ENCODE data around the gene ZNF200. TPM values are rescaled to one million over a fixed set of nuclear protein-coding genes. Genes with fewer than 3 reads are reported as not detected.

ZNF200 gene
- total and polyA plus RNA-seq, 4 donors, result 4.3 to 7.8 (median 6.4) TPM

DNA sequence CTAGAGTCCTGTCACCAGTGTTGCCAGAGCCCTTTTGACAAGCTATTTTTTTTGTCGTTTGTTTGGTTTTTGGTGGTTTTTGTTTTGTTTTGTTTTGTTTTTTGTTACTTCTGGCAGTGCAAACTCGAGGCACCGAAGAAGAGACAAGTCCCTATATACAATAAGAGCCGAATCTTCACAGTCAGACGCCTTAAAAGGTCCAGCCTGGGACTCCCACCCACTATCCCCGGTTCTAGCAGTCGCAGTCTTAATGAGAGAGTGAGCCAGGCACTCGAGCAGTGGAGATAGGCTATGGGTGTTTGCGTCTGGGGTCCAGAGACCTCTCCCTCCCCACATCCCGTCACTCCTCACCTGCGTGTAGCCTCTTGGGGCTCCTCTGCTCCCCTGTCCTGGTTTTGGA lies 45.1 kb downstream of the ZNF200 start:
- H3K27me3 ChIP-seq (ENCODE audit: control insufficient read depth in 3 of 3, insufficient read depth in 3 of 3, low read length in 2 of 3), result peaks cover 5 to 97% (median 96%) of the 10 kb centered on the region in 3 donors
- no peak overlapping the region for H3K4me3 ChIP-seq
- H3K9ac ChIP-seq (ENCODE audit: insufficient read depth in 1 of 2, low read length in 2 of 2), result no peak overlapping the region
- H3K36me3 ChIP-seq (ENCODE audit: control insufficient read depth in 4 of 4, insufficient read depth in 4 of 4, low read length in 4 of 4), result no peaks in the 10 kb centered on the region
- ATAC-seq (ENCODE audit: insufficient read depth, low FRiP score) (no peak), DNase-seq (no peak)
- WGBS, 2 donors, result 12 to 18% methylated on average over 11 of the region's 11 CpGs
- no peak overlapping the region for H3K27ac ChIP-seq (ENCODE audit: low read depth in 1 of 2, low read length in 1 of 2)
- H3K9me3 ChIP-seq (ENCODE audit: control insufficient read depth in 4 of 4, insufficient read depth in 3 of 4, low read length in 3 of 4), result peaks cover 0 to 21% (median 0%) of the 10 kb centered on the region in 4 donors
- TF ChIP-seq, protein P1, sequence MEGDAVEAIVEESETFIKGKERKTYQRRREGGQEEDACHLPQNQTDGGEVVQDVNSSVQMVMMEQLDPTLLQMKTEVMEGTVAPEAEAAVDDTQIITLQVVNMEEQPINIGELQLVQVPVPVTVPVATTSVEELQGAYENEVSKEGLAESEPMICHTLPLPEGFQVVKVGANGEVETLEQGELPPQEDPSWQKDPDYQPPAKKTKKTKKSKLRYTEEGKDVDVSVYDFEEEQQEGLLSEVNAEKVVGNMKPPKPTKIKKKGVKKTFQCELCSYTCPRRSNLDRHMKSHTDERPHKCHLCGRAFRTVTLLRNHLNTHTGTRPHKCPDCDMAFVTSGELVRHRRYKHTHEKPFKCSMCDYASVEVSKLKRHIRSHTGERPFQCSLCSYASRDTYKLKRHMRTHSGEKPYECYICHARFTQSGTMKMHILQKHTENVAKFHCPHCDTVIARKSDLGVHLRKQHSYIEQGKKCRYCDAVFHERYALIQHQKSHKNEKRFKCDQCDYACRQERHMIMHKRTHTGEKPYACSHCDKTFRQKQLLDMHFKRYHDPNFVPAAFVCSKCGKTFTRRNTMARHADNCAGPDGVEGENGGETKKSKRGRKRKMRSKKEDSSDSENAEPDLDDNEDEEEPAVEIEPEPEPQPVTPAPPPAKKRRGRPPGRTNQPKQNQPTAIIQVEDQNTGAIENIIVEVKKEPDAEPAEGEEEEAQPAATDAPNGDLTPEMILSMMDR (IDR thresholded peaks at IDR 0.05; ENCODE audit: control extremely low read depth, extremely low read depth), result no peak
- peaks cover 0 to 13% (median 0%) of the 10 kb centered on the region in 5 donors for H3K4me1 ChIP-seq (ENCODE audit: control insufficient read depth in 5 of 5, insufficient read depth in 5 of 5, low read length in 5 of 5)

DNA sequence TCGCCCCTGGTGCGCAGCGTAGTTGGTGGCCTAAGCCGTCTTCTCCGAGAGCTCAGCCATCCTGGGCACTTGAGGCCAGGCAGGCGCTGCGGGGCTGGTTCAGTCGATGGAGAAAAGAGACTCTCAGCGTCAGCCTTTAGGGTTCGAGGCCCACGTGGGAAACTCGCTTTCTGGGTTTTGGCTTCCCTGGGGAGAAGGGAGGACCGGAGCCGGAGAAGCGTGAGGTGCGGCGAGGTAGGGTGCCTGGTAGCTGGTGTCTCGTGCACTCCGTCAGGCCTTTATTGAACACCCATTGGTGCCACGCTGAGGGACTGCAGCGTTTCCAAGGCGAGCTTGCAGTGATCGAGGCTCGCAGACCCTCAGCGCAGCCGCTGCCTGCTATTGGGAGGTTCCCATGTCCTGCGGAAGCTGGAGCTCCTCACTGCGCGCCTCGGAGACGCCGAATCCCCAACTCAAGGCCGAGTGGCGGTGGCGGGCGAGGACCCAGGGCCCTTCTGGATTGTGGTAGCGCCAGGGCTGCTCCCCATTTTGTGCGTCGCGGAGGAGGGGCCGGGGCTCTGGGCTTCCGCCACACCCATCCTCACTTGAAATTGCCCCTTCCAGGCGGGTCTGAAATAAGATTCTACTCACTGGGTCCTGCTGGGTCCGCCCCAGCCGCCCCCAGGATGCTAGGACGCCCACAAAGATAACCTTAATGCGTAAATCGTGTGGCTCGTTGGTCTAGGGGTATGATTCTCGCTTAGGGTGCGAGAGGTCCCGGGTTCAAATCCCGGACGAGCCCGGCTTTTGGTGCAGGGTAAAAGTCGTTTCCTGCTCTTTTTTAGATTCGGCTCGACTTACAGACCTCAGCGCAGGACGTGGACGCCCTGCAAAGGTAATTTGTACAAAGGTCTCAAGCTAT lies 45.8 kb downstream of the ZNF200 start:
- 3% methylated on average over 61 of the region's 61 CpGs for WGBS, 2 donors
- no peak for ATAC-seq (ENCODE audit: insufficient read depth, low FRiP score)
- Histone ChIP-seq H3K9me3 (ENCODE audit: control insufficient read depth in 4 of 4, insufficient read depth in 3 of 4, low read length in 3 of 4) (peaks cover 0 to 19% (median 0%) of the 10 kb centered on the region in 4 donors), H3K9ac (ENCODE audit: insufficient read depth in 1 of 2, low read length in 2 of 2) (no peak overlapping the region), H3K36me3 (ENCODE audit: control insufficient read depth in 4 of 4, insufficient read depth in 4 of 4, low read length in 4 of 4) (no peaks in the 10 kb centered on the region), H3K27ac (ENCODE audit: low read depth in 1 of 2, low read length in 1 of 2) (no peak overlapping the region), H3K27me3 (ENCODE audit: control insufficient read depth in 3 of 3, insufficient read depth in 3 of 3, low read length in 2 of 3) (peaks cover 3 to 97% (median 95%) of the 10 kb centered on the region in 3 donors), H3K4me1 (ENCODE audit: control insufficient read depth in 5 of 5, insufficient read depth in 5 of 5, low read length in 5 of 5) (peaks cover 0 to 13% (median 0%) of the 10 kb centered on the region in 5 donors), H3K4me3 (no peak overlapping the region)
- TF ChIP-seq, protein P1 (IDR thresholded peaks at IDR 0.05; ENCODE audit: control extremely low read depth, extremely low read depth), result no peak
- DNase-seq, result peak; percentile 39 to 60 (median 56)

DNA sequence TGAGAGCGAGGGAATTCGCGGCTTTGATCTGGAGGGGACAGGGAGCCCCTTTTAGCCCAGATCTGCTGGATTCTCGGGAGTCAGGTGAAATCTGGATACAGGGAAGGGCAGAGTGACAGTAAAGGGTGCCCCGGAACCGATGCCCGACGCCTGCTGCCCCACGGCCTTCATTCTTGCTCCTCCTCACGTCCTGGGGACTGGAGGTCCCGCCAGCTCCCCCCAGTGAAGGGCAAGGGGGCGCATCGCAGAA lies 46.4 kb downstream of the ZNF200 start:
- H3K4me3 ChIP-seq, result no peak overlapping the region
- peaks cover 0 to 19% (median 0%) of the 10 kb centered on the region in 4 donors for H3K9me3 ChIP-seq (ENCODE audit: control insufficient read depth in 4 of 4, insufficient read depth in 3 of 4, low read length in 3 of 4)
- H3K27me3 ChIP-seq (ENCODE audit: control insufficient read depth in 3 of 3, insufficient read depth in 3 of 3, low read length in 2 of 3), result peaks cover 3 to 97% (median 95%) of the 10 kb centered on the region in 3 donors
- no peaks in the 10 kb centered on the region for H3K36me3 ChIP-seq (ENCODE audit: control insufficient read depth in 4 of 4, insufficient read depth in 4 of 4, low read length in 4 of 4)
- H3K4me1 ChIP-seq (ENCODE audit: control insufficient read depth in 5 of 5, insufficient read depth in 5 of 5, low read length in 5 of 5), result peaks cover 0 to 14% (median 3%) of the 10 kb centered on the region in 5 donors
- DNase-seq (no peak), ATAC-seq (ENCODE audit: insufficient read depth, low FRiP score) (no peak)
- TF ChIP-seq, protein P1 (IDR thresholded peaks at IDR 0.05; ENCODE audit: control extremely low read depth, extremely low read depth), result no peak
- WGBS, 2 donors, result 1 to 4% methylated on average over 13 of the region's 13 CpGs
- H3K9ac ChIP-seq (ENCODE audit: insufficient read depth in 1 of 2, low read length in 2 of 2), result no peak overlapping the region
- no peak overlapping the region for H3K27ac ChIP-seq (ENCODE audit: low read depth in 1 of 2, low read length in 1 of 2)

Measured in lung (tissue), 12 donors.